Measurements from ENCODE around the gene AK8.

AK8 gene

DNA sequence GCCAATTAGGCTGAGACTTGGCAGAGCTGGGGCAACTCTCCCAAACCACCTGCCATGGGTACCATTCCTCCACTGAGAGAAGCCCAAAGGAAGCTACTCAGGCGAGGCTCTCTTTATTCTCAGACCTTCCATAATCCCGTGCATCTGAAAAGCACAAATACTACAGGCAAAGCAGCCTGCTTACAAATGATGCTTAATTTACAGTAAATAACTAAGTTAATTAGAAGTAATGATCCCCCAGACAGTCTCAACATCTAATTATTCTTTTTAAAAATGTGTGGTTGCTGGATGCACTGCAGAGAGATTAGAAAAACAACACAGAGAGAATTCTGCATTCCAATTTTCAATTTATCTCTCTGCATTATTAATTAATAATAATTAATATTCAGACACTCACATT lies 53.1 kb downstream of the AK8 start:
- no peak for DNase-seq

DNA sequence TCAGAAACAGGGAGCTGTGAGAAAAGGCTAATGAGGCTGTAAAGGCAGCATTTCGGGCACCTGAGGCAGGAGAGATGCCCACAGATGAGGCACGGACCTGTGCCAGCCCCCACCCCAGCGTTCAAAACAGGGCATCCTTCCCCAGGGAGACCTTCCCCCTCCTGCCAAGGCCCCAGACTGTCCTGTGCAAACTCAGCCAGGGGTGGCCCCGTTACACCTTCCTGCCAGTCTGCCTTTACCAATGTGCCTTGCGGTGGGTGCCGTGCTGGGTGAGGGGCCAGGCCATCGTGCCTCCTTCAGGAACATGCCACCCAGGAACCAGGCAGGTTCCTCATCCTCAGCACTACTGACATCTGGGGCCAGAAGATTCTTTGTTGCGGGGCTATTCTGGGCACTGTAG lies 53.9 kb downstream of the AK8 start:
- DNase-seq, result no peak

DNA sequence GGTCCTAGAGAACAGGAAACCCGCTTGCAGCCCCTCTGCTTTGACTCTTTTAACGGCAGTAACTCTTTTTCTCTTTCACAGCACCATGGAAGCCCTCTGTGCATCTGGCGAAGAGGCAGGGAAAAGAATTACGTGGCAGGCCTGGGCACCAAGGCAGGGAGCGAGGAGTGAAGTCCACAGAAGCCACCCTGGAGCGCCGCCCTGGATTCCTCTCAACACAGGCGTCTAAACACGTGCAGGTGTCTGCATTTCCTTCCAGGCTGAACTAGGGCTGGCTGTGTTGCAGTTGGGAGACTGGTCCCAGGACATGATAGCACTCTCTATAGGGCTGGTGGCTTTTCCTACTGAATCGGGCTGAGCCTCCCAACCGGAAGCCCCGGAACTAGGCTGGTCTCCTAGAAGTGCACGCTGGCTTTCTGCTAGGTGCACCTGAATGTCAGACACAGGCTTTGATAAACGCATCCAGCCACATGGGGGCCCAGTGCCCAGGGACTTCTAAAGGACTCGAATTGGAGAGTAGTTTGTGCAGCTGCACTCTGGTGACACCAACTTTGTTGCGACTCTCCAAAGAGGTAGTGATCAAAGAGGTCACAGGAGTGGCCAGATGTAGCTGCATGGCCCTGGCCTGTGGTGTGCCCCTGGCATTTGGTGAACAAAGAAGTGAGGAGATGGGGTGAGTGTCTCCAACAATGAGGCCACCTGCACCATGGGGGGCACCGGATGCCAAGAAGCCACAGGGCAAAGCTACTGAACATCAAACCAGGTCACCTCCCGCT lies 54.5 kb downstream of the AK8 start:
- no peak for DNase-seq

DNA sequence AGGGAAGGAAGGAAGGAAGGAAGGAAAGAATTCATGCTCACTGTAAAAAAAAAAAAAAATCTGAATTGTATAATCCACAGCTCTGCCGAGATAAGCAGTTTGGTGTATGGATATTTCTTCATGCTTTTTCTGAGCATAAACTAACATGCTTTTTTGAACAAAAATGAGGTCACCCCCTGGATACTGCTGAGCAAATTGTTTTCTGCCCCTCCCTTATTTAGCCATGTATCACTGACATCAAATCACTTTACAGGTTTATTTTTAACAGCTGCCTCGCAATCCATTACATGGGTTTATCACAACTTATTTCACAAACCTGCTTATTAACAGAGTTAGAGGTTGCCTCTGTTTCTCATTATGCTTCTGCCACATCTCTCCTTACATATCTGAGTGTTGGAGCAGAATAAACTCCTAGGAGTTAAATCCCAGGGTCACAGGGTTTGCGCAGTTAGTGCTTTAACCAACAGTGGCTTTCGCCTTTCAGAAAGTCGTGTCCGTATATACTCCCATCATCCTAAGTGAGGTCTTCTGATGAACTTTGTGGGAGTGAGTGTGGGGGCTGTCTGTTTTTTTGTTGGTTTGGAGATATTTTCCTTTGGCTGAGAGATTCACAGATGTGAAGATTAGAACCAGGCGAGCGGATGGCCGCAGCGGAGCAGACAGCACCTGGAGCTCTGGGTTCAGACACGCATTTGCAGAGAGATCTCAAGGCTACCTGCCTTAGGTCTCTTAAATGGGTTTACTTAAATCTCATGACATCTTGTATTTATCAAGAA lies 57.7 kb downstream of the AK8 start:
- DNase-seq, result no peak

DNA sequence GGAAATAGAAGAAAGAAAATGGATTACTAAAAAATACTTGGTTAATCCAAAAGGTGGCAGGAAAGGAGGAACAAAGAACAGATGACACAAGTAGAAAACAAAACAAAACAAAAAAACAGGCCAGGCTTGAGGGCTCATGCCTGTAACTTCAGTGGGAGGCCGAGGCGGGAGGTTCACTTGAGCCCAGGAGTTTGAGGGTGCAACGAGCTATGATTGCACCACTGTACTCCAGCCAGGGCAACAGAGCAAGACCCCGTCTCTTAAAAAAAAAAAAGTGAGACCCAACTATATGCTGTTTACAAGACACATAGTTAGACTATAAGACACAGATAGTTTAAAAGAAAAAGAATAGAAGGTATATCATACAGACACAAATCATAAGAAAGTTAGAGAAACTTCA lies 59.5 kb downstream of the AK8 start:
- no peak for DNase-seq

DNA sequence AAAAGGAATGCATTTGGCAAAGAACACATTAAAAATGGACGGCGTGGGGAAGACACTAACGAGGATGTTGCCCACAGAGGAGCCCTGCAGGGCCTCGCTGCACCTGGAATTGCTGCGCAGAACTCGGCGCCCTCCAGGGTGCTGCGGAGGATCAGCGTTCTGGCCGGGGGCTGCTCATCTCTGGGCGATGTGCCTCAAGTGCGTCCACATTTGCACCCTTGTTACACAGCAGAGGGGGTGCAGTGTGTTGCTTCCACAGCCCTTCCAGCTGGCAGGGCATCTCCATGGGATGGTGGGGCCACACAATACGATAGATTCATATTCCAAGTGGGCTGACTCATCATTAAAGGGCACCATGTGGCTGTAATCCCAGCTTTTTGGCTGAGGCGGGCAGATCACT lies 63.1 kb downstream of the AK8 start:
- DNase-seq, result no peak

DNA sequence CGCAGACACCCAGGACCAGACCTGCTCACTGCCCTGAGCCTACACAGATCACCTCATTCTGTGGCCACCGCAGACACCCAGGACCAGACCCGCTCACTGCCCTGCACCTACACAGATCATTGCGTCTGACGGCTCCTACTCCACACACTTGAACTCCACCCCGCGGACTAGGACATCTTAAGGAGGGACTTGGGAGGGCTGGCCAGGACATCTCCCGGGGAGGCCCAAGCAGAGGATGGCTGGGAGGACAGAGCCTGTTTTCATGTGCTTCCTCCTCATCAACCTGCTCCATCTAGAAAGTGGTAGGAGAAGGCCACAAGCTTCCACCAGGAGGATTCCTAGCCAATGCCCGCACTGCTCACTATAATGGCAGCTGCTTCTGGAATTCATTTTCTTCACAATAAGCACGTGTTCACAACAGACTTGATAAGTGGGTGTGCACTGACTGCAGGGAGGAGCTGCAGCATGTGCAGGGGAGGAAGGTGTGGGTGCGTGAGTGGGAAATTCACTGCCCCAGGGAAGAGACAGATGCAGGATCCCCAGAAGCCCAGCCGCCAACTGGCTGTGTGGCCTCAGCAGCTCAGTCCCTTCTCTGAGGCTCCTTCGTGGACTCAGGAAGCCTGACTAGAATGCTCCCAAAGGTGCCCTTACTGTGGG lies 64.8 kb downstream of the AK8 start:
- no peak for DNase-seq

DNA sequence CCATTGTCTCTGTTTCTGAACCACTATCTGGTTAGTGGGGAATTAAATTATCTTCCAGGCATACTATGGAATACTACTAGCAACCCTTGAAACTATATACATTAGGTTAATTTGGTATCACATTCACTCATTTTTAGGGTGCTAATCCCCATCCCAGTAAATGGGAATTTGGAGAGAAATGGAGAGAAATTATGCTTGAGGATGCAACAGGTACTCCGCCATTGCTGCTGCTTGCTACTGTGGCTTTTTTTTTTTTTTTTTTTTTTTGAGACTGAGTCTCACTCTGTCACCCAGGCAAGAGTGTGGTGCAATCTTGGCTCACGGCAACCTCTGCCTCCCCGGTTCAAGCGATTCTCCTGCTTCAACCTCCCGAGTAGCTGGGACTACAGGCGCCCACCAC lies 66.1 kb downstream of the AK8 start:
- no peak for DNase-seq

DNA sequence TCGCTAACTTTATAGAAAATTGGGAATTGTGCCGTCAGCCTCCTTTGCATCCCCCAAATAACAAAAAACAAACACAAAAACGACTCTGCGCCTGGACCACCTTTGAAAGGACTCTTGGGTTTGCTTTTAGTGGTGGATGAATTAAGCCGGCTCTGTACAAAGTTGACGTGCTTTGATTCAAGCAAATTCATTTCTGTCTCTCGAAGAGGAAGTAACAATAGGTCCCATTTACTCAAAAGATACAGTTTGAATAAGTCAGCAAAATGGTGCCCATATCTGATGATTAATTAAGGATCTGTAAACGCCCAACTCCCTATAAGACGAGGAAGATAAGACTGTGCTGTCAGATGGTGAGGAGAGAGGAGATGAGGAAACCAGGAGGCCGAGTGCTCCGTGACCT lies 67.8 kb downstream of the AK8 start:
- DNase-seq, result no peak

DNA sequence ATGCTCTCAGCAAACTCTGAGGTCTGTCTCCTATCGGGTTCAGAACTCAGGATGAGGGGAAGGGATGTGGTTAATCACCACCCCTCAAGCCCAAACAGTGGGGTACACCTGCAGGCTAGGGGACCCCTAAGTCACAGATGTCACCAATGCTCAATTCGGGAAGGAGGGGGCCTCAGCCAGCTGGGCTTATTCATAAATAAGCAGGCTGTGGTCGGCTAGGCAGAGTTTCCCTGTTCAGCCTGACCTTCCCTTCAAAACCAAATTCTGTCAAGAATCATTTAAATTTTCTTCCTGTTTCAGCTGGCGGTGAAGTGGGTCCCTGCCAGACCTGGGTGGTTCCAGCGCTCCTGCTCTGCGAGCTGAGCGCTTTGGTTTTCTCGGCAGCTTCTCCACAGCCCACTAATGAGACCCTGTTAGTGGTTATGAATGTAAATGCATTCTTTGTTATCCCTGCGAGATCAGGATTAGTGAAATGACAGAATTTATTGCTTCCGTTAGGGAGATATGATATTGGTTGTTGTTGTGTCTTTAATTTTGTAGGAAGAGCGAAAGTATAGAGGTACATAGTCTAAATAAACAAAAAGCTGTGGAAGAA lies 68.3 kb downstream of the AK8 start:
- no peak for DNase-seq

DNA sequence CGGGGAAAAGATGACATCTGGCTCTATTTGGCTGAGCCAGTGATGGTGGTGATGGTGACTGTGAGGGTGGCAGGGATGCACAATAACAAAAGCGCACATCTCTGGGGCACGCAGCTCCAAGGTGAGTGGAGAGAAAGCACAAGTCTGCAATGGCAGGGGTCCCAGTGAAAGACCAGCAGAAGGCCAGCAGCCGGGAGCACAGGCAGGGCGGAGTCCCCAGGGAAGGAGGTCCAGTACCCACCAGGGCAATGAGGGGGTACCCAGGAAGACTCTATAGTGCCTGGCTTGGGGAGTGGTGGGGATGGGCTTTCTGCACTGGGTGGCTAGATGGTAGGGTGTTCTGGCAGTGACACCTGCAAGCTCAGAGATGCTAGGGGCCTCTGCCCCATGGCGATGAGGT lies 69.4 kb downstream of the AK8 start:
- no peak for DNase-seq

DNA sequence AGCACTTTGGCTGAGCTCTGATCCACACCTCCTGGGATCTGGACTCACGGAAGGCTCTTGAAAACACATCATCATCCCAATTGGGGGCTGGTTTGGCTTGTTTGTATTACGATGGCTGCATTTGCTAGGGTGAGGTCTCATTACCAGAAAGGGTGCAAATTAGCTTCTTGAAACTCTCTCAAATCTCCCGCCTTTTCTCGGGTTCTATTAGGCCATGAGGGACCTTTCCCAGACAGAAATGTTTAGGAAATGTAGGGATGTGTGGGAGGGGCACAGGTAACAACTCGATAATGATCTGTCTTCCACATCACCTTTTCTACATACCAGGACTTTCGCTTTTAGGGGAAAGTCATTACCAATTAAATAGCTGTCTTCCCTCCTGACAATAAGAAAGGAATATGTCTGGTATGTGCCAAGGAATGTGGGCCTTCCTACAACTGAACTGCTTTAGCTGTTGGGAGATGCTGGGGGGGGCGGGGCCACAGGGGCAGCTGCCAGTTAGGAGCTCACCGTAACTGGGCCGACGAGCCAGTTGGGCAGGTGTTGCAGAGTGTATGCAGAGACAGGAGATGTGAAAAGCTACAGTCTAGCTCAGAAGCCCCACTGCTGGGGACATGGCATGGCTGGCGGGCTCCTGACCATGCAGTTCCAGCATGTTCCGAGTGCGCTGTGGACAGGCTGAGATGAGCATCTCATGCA lies 71.2 kb downstream of the AK8 start:
- DNase-seq, result no peak

DNA sequence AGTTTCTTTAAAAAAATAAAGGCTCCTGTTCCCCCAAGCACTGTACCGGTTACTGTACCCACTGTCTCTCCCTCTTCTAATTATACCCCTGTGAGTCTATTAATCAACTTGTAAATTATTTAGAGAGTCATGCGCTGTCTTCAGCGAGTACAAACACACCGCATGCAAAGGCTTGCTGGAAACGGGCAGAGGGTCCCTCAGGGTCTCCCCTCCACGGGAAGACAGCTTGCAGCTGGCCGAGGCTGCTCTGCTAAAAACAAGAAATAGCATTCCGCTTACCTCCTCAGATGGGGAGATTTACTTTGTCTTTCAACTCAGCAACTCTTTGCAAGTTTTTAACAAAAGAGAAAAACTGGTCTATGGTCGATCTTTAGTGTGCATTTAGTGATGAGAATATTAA lies 71.8 kb downstream of the AK8 start:
- no peak for DNase-seq

DNA sequence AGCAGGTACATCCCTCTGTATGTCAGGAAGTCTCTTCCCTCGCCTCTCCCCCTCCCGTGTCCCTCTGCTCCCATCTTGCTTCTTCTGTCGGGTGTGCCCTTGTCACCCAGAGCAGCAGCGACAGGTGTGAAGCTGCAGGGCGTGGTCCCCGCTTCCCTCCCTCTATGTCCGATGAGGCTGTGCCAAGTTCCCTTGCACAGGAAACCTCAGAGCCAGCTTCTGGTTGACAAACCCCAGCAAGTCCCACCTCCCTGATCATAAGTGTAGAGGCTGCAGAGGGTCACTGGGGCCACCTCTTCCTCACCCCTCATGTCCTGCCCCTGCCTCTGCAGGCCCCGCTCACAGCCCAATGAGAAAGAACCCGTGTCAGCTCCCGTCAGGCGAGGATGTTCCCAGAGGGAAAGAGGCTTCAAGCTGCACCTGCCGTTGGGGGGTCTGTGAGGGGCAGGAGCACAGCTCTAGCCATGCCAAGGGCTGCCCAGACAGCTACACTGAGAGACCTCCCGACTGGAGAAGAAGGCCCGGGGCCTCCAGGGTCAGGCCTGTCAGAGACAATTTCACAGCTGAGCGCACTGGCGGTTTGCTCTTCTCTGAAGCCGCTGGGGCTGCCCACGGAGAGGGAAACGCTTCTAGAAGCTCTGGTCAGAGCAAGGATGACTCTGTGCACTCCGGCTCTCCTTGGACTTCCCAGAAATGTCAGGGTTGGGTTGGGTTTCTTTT lies 73.3 kb downstream of the AK8 start:
- DNase-seq, result no peak

DNA sequence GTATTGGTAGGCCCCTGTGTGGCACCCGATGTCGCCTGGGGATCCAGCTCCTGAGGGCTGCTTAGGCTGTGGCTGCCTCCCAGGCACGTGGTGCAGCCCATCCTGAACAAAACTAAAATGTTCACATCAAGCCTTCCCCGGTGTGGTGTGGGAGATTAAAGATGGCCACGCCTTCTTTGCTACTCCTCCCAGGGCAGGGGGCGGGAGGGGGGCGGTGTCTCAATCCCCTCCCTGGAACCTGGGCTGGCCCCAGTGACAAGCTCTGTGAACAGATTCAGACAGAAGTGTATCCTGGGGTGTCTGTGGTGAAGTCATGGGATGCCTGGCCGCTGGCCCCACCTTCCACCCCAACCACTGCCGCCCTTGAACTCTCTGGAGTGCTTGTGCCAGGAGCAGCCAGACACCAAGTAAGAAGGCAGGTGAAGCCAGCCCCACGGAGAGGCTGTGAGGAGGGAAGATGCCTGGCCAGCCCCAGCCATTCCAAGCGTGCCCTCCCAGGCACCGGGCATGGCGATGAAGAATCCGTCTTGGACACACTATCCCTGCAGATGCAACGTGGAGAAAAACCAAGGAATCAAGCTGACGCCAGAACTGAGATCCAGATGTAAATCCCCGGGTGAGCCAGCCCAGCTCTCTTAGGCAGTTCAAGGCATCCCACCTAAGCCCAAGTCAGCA lies 75.8 kb downstream of the AK8 start:
- no peak for DNase-seq

DNA sequence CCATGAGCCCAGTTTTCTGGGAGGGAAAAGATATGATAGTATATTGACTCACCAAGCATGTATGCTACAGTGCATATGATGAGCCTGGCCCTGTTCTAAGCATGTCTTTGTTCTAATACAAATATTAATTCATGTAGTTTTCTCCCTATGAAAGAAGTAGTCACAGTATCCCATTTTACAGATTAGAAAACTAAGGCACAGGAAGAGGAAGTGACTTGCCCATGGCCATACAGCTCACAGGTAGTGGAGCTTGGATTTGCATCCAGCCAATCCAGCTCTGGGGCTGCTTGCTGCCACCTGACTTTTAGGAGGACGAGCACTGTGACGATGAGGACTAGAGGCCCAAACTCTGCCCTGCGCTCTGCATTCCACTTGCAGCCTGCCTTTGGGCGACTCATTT lies 76.4 kb downstream of the AK8 start:
- no peak for DNase-seq

DNA sequence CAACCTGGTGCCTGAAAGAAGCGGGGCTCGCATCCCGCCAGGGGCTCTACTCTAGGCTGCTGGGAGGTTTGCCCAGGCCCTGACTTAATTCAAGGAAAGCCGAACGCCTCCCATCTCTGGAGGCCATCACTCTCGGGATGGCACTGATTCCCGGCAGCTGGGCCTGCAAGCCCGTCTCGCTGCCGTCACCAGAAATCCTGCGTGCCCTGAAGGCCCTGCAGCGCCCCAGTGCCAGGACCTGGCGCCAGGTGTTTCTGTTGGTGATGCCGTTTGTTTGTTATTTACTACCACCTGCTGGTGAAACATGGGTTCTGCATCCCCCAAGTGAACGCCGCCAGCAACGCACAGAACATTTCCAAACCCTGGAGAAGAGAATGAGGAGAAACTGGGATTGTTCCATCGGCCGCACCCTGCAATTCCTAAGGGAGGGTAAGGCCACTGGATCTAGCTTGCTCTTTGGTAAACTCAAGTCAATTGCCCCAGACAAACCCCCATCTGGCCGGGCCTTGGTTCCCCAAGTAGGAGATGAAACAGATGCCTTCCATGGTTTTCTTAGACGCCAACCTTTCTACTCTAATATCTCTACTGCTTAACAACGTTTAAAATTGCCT lies 77.9 kb downstream of the AK8 start:
- DNase-seq, result no peak

DNA sequence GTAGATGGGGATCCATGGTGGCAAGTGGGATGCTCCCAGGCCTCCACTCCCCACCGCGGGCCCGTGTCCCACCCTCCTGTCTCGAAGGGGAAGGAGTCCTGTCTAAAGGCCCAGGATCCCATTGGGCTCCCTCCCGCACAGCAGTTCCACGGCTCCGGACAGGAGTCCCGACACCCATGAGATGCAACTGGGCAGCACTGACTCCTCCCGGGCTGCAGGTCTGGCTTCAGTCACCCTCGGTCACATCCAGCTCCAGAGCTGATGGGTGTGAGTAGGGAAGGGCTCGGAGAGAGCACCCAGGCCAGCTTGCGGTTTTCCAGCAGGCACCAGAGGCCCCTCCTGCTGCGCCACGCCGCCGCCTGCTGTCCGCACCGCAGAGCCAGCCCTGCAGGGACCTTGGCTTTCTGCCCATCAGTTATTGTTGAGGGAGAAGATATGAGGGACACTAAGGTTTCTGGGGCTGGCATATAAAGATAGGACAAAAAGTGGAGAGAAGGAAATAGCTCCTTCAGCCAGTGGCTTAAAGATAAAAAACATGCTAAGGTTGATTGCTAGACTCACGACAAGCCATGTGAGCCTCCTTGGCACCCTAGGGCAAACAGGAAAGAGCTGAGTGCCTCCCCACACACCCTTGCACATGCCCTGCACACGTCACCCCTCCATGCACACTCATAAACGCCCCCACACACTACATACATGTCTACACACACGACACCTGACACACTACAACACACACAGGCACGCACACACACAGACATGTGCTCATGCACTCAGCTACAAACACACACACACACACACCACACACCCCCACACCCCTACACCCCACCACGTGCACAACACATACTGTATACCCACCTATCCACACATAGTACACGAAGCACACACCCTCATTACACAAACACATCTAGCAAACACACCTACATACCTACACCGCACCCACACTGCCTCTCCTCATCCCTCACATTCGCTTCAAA lies 79.0 kb downstream of the AK8 start:
- no peak for DNase-seq

DNA sequence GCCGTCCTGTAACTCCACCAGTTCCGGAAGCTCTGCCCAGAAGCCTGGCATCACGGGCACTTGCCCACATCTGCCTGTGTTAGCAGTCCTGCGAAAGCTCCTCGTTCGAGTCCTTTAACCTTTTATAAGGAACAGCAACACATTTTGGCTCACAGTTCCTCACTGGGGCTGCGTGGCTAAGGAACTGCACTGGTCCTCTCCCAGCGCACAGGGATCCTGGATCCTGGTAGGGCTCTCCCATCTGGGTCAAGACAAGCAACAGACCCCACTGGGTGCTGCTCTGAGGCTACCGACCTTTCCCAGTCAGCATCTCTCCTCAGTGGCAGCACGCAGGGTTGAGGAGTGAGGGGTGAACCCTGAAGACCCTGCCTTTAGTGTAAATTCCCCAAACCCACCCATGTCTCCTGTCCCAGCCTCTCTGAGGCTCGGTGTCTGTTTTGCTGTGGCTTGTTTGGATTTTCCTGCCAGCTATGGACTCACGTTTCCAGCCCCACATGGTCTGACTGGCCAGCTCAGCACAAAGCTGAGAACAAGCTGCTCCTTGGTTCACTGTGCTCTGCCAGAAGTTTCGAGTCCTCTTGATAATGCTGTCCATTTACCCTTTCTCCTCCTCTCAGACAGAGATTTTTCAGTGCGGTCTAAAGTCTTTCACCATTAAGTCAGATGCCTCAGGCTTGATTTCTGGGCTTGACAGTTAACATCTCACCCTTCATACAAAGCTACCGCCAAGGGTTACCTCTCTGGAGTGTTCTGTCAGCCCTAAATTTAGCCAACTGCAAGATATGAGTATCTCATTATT lies 80.0 kb downstream of the AK8 start:
- no peak for DNase-seq
